HG03571 (cell line): ENCODE results near the gene BUD31.
"Not testable (repeated sequence)": the region's sequence is repeated elsewhere in the genome, so short reads cannot be mapped to it uniquely, and the experiment has no call there.

Source experiments
- ATAC-seq: cut with Tn5 transposase; IDR thresholded peaks from one replicate; pipeline ENCODE4 v1.9.1; 2021; ENCODE audit not compliant: unreplicated experiment

Gene BUD31

DNA sequence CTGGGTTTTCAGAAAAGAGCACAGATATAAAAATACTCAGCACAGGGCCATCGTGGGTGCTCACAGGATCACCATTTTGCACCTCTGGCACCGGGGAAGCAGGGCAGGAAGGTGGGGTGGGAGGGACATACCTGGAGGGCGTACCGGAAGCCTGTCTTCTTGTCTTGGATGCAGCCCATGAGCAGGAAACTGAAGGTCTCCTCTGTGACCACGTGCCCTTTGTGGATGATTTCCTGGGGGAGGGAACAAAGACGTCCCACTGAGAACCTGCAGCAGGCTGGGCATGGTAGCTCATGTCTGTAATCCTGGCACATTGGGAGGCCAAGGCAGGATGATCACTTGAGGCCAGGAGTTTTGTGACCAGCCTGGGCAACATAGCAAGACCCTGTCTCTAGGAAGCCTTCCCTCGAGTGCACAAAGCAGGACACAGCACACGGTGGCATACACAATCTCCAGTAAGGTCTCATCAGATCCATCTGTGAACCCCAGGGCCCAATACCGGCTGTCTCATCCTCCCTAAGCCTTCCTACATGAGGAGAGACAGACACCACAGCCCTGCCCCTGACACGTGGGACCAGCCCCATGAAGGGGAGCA, 20.3 kb downstream of the BUD31 start:
- ATAC-seq: no peak

DNA sequence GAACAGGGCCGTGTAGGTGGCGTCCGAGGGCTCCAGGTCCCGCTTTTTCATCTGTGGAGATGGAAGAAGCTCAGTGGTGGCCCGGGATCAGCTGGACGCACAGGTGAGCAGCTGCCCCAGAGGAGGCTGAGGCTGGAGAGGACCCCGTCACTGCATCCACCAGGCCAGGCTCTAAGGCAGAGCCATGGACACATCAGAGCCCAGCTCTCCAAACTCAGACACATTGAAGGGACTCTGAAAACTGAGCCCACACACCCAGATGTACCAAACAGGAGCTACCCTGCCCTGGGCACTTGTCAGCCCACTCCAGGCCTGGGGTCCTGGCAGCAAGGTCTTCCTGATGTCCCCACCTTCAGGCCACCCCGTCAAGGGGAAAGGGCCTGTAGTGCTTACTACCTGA, 21.0 kb downstream of the BUD31 start:
- ATAC-seq: no peak

DNA sequence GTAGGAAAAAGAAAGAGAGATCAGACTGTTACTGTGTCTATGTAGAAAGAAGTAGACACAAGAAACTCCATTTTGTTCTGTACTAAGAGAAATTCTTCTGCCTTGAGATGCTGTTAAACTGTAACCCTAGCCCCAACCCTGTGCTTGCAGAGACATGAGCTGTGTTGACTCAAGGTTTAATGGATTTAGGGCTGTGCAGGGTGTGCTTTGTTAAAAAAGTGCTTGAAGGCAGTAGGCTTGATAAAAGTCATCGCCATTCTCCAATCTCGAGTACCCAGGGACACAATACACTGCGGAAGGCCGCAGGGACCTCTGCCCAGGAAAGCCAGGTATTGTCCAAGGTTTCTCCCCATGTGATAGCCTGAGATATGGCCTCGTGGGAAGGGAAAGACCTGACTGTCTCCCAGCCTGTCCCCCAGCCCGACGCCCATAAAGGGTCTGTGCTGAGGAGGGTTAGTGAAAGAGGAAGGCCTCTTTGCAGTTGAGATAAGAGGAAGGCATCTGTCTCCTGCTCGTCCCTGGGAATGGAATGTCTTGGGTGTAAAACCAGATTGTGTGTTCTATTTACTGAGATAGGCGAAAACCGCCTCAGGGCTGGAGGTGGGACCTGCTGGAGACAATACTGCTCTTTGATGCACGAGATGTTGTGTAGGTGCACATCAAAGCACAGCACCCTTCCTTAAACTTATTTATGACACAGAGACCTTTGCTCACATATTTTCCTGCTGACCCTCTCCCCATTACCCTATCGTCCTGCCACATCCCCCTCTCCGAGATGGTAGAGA, 23.2 kb downstream of the BUD31 start:
- ATAC-seq: not testable (repeated sequence)

DNA sequence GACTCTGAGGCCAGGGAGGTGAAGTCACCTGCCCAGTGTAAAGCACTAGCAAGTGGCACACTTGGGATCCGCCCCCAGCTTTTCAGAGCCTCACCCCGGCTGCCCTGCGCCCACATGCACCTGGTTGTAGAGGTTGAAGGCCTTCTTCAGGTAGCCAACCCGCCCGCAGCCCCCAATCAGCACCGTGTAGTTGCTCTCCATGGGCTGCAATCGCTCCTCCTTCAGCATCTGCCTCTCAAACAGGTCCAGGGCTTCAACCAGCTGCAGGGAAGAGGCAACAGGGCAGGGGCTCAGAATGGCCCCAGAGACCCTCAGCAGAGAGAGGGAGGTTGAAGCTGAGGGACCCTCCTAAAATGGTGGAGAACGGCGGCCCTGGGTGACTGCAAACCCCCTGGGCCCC, 24.4 kb downstream of the BUD31 start:
- ATAC-seq: no peak

DNA sequence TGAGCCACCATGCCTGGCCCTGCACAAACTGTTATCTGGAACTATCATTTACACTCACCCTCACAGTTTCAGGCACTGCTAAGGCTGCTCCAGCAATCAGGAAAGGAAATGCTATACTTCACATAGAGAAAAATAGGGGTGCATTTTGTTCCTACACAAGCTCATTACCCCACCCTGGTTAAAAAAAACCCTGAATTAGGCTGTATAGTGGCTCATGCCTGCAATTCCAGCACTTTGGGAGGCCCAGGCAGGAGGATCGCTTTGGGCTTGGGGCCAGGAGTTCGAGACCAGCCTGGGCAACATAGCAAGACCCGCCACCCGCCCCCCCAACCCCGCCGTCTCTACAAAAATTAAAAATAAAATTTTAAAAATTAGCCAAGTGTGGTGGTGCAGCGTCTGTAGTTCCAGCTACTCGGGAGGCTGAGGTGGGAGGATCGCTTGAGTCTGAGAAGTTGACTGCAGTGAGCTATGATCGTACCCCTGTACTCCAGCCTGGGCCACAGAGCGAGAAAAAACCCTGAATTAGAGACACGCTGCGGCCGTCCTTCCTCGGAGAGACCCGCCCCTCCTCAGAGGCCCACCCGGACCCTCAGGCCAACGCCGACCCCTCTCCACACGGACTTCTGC, 29.3 kb downstream of the BUD31 start:
- peak; percentile 4 for ATAC-seq

DNA sequence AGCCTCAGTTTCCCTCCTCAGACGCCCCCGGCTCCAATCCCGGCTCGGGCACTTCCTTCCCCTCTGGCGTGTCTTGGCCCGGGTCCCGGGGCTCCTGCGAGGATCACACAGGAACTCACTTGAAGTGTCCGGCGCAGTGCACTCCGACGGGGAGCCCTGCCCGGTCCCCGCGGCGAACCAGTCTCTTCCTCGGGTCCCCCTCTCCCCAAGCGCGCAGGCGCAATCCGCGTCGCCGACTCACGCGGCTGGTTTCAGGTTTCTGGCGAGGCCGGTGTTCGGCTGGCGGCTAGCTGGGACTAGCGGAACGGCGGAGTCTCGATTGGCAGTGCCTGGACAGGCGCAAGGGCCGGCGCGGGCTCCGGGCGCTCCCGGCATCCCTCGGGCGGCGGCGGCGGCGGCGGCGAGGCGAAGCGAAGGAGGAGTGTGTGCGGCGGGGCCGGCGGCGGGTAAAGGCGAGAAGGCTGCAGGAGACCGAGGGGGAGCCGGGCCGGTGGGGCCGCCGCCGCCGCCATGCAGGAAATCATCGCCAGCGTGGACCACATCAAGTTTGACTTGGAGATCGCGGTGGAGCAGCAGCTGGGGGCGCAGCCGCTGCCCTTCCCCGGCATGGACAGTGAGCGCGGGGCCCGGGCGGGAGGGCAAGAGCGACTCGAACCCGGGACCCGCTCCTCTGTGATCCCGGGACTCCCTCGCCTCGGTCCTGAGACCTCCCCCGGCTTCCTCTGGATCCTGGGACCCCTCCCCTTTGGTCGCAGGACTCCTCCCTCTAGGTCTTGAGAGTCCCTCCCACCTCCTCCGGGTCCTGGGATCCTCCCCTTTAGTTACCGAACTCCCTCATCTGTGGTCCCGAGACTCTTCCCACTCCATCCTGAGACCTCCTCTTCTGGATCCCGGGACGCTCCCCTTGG, 30.1 kb downstream of the BUD31 start, which contains the start of the genes CPSF4 and PTCD1:
TSS of gene CPSF4 (plus strand) at position 371 of the 908 bp plus-strand sequence. CDS start at position 511, 140 bp downstream.
TSS of gene PTCD1 (minus strand) at position 226 of the 908 bp plus-strand sequence. CDS start 3,556 bp downstream, outside the sequence.
- ATAC-seq: peak; percentile 89

DNA sequence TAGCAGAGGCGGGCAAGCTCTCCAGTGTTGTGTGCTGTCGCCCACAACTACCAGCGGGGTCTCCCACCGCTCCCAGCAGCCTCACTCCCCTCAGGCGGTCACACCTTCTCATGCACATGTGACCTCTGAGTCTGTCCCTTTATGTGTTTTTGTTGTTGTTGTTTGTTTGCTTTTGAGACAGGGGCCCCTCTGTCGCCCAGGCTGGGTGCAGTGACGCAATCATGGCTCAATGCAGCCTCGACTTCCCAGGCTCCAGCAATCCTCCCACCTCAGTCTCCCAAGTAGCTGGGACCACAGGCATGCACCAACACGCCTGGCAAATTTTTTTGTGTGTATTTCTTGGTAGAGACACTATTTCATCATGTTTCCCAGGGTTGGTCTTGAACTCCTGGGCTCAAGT, 31.4 kb downstream of the BUD31 start:
- no peak for ATAC-seq

DNA sequence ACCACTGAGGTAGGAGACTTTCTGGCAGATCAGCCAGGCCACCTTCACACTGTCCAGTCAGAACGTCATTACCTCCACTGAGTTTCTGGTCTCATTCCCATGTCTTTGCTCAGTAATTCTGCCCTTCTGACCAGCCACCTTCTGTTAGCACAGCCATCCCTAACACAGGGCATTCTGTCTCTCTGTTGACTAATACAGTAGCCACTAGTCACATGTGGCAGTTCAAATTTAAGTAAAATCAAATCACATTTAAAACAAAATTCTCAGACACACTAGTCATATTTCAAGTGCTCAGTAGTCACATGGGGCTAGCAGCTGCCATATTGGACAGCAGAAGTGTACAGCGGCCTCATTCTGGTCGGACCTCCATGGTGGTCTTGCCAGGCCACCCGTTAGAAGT, 37.3 kb downstream of the BUD31 start:
- ATAC-seq: no peak

DNA sequence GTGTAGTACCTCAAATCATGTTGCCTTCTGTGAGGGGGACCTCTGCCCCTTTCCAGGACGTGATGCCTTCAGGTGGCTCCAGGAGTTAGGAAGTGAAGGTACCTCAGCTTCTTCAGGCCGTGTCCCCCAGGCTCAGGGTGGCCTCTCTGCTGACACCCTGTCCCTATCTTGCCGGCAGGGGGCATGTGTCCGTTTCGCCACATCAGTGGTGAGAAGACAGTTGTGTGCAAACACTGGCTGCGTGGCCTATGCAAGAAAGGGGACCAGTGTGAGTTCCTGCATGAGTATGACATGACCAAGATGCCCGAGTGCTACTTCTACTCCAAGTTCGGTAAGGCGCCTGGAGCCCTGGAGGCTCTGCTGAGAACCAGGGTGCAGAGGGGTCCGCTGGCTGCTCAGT, 39.2 kb downstream of the BUD31 start:
- no peak for ATAC-seq

DNA sequence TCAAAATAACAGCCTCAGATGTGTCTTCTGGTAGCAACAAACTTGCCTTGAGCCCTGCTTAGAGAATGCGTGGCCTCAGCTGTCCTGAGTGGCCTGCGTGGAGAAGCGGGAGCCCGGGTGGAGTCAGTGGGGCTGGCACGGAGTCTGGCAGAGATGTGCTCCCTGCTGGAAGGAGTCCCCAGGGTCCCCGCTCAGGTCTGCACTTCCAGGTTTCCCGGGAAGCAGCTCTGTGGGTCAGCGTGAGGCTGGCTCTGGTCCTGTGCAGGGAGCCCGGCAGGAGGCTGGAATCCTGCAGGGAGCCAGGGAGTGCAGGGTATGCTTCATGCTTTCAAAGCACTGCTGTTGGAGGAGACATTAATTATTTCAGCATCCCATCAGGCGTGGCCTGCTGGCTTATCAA, 40.1 kb downstream of the BUD31 start:
- ATAC-seq: no peak

DNA sequence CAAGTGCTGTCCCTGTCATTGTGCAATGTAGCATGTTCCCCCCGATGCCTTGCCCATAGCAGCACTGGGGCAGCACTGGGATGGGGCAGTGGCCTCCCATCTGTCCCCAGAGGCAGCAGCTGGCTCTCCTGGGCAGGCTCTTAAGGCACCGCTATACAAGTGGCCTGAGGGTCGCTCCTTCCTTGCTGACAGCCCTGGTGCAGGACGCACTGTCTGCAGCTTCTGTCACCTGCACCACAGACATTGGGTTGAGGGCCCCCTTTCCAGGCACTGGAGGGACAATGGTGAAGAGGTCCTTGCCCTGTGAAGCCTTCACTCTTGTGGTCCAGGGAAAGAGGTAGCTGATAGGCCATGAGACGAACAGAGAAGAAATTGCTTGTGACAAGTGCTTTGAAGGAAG, 40.6 kb downstream of the BUD31 start:
- no peak for ATAC-seq

DNA sequence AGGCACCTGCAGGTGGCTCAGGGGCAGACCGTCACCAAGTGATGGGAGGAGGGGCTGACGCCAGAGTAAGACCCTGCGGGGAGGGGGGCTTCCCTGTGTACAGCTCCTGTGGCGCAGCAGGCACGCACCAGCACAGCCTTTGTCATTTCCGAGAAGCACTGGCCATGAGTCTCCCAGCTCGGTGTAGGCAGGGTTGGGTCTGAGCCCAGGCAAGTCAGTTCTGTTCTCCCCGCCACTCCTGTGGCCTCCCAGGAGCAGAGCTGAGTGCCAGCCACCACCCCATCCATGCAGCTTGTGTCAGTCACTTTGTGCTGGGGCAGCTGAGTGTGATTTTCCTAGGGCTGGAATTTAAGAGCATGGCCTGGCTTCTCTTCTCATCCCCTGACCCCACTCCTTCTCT, 43.2 kb downstream of the BUD31 start:
- ATAC-seq: no peak

DNA sequence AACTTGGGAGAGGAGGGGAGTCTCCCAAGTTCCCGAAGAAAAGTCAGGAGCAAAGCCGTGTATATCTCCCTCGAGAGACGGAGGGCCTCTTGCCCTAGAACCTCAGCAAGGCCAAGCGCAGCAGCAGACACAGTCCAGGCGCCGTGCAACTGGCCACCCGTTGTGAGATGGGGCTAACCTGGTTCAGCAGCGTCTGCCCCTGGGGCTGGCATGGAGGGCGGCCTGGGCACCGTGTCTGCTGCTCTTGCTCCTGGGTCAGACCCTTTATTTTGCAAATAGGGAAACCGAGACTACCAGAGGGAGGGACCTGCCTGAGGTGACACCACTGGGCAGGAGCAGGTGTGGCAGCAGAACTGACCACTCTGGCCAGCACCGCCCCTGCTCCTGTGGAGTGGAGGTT, 43.8 kb downstream of the BUD31 start:
- no peak for ATAC-seq

DNA sequence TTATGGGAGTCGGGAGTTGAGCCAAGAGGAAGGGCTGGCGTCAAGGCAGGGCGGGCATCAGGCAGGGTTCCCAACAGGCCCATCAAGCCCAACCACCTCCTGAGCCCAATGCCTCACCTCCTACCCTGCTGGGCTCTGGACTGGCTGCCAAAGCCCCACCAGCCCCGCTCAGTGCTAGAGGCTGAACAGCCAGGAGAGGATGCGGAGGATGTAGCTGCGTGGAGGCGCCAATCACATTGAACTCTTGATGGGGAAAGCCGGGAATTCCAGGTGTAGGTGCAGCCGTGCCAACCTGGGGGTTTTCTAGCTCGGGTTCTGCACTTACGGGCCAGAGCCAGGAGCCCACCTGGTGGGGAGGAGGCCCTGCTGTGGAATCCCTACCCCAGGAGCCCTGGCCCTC, 44.3 kb downstream of the BUD31 start:
- no peak for ATAC-seq

DNA sequence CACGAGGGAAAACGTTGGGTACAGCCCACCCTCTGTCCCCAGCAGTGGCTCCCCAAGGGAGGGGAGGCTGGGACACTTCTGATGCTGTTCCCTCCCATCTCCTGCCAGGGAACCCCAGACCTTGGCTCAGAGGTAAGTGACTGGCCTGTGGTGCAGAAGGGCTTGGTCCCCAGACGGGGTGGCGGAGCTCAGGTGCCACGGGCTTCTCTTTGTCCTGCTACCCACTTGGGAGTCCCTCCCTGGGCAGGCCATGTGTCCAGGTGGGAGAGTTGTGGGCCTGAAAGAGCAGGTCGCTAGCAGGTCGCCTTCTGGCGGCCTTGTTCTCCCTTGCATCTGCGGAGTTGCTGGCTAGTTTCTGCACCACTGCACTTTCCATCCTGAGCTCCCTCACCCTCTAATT, 47.1 kb downstream of the BUD31 start:
- no peak for ATAC-seq

DNA sequence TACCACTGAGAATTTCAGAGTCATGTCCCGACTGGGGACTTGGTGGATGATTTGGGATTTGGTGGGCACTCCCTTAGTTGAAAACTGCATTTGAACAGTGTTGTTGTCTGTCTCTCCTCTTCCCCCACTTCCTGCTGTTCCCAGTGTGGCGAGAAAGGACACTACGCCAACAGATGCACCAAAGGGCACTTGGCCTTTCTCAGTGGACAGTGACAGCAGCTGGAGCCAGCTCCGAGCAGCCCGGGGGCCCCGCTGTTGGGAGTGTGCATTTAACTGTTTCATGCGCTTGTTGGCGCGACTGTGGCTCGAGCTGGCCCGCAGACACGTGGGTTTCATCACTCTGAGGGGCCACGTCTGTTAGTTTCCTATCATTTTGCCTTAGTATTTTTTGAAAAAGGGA, 47.5 kb downstream of the BUD31 start:
- ATAC-seq: no peak

DNA sequence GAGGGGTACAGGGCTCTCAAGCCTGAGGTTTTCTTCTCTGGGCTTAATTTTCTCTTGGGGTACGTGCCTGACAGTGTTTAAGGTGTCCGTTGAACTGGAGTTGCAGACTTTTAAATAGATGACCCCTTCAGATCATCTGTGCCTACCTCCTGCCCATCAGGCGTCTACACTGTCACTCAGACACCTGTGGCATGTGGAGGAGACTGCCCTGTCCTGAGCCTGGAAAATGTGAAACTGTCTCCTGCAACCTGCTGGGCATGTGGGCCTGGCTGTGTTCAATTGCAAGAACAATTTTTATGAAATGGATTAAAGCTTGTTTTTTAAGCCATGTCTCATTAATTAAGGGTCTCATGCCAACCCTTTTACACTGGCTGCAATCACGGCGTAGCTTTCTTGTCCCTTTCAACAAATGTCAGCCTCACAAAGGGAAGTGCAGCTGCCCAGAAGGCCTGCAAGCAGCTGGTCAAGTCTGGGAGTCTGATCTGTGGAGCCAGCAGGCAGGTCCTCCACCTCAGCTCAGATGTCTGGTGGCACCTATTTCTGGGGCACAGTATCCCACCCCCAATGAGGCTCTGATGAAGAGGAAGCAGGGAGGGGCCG, 48.4 kb downstream of the BUD31 start:
- no peak for ATAC-seq

DNA sequence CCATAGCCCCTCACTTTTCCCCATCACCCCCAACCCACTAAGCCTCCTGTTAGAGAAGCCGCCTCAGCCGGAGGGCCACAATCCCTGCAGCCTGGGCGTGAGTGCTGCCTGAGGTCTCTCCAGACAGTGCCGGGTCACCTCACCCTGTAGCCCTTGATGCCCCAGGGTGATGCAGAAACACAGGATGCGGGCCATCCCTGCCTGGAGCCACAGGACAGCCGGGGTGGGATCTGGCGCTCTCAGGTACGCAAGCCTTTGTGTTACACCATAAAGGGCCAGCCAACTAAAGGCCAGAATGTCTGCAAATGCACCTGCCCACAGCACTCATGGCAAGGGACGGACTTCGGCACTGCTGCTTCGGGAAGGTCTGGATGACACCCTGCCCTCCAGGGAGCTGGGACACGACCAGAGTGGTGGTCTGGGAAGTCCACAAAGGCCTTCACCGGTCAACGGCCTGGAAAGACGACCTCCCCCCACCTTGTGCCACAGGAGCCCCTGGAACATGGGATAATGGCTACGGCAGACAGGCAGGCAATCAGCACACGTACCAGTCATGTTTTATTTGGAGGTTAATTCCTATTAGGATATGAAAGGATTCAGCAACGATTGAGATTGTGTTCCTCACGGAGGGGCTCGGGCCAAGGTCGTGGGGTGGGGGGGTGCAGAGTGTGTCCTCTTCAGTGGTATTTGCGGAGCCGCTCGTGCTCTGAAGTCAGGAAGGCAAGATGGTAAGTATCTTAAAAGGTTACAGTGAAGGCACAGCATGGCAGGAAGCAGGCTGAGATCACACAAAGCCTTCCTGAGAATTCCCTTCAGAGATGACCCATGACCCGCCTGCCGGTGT, 49.1 kb downstream of the BUD31 start:
- ATAC-seq: no peak

DNA sequence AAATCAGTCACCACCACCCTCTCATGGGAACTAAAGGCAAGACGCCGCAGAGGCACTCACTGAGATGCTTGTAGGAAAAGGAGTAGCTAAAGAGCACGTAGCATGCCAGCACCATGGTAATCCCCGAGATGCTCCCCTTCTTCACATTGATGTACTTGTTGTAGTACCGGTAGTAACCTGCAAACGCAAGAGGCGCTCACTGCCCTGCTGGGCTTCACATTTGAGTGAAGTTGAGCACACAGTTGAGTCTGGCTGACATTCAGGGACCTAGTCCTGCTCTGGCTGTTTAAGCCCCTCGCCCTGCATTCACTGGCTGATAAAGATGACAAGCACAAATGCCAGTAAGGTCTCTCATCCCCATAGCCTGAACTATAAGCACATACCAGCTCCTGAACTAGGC, 50.3 kb downstream of the BUD31 start:
- no peak for ATAC-seq

DNA sequence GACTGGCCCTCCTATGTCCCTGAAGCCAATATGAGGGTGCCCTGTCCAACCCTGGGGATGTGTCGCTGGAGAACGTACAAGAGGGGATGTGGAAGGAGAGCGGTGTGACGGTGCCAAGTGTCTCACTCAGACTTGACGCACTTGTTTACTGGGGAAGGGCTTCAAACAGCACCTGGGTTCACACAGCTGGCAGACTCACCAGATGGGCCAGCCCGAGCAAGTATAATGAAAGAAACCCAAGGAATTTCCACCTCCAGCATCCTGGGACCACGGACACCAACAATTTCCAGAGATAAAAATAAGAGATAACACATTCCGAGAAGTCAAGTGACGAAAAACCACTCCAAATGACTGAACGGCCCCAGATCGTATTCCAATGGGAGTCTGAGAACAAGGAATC, 51.9 kb downstream of the BUD31 start:
- ATAC-seq: no peak
